Fibroblast of lung (primary cell): ENCODE measurements around the gene C1QTNF8. TPM values are rescaled to one million over a fixed set of nuclear protein-coding genes. Genes with fewer than 3 reads are reported as not detected.

Source experiments
- DNase-seq, 2 donors: peaks; one replicate each; pipeline versions ENCODE4 v3.0.0 to v3.0.0-alpha.2; 2010; ENCODE audit warnings: low read depth in 2 of 2
- H2AFZ ChIP-seq: 2 replicates; pipeline ENCODE4 v1.5.1; 2012; ENCODE audit warnings: low read length, control low read depth, inconsistent platforms
- H3K27ac ChIP-seq: 2 replicates; pipeline ENCODE4 v1.5.1; 2011; ENCODE audit warnings: low read length, control low read depth; ENCODE audit not compliant: insufficient read depth
- H3K27me3 ChIP-seq: 2 replicates; pipeline ENCODE4 v1.5.1; 2011; ENCODE audit warnings: mild to moderate bottlenecking, low read length; ENCODE audit not compliant: control insufficient read depth, insufficient read depth
- H3K36me3 ChIP-seq: 2 replicates; pipeline ENCODE4 v1.5.1; 2011; ENCODE audit warnings: low read length; ENCODE audit not compliant: control insufficient read depth, insufficient read depth
- H3K4me1 ChIP-seq: 2 replicates; pipeline ENCODE4 v1.5.1; 2011; ENCODE audit warnings: low read length; ENCODE audit not compliant: control insufficient read depth, insufficient read depth; ENCODE audit errors: extremely low read depth
- H3K4me2 ChIP-seq: 2 replicates; pipeline ENCODE4 v1.5.1; 2011; ENCODE audit warnings: low read length, control low read depth; ENCODE audit not compliant: insufficient read depth; ENCODE audit errors: extremely low read depth
- H3K4me3 ChIP-seq, 4 experiments: fragments of 200-600 bp in 1 of 4; sonication (generic) in 1 of 4; replicated peaks in 1 of 4; 2 replicates each; pipeline ENCODE4 v1.5.1; 2011 to 2016; ENCODE audit warnings: low read length in 4 of 4, low read depth in 3 of 4, mild to moderate bottlenecking in 3 of 4, control low read depth in 2 of 4, inconsistent platforms in 1 of 4, mixed read lengths in 1 of 4; ENCODE audit not compliant: insufficient read depth in 1 of 4; ENCODE audit errors: control extremely low read depth in 1 of 4
- H3K79me2 ChIP-seq: 2 replicates; pipeline ENCODE4 v1.5.1; 2012; ENCODE audit warnings: mild to moderate bottlenecking, low read length, inconsistent platforms; ENCODE audit not compliant: control insufficient read depth, insufficient read depth
- H3K9ac ChIP-seq: 2 replicates; pipeline ENCODE4 v1.5.1; 2011; ENCODE audit warnings: mild to moderate bottlenecking, low read length, control low read depth; ENCODE audit not compliant: insufficient read depth
- H3K9me3 ChIP-seq: 2 replicates; pipeline ENCODE4 v1.5.1; 2012; ENCODE audit warnings: low read depth, low read length; ENCODE audit not compliant: control insufficient read depth, insufficient read depth
- H4K20me1 ChIP-seq: 2 replicates; pipeline ENCODE4 v1.5.1; 2011; ENCODE audit warnings: low read length; ENCODE audit not compliant: control insufficient read depth, insufficient read depth; ENCODE audit errors: extremely low read depth
- EZH2 ChIP-seq: IDR thresholded peaks from 2 replicates; pipeline ENCODE4 v1.5.1; 2012; ENCODE audit warnings: low read length, control low read depth, mild to moderate bottlenecking; ENCODE audit errors: missing control alignments
- polyA plus RNA-seq, 2 donors: library from polyadenylated mRNA; depleted of rRNA in 1 of 2; stranded (reverse) in 1 of 2; unstranded in 1 of 2; fragments of >200 nt; gene quantifications; 2 replicates each; pipeline ENCODE4 v1.2.1, GENCODE V29; 2011 to 2012; ENCODE audit warnings: missing spikeins in 1 of 2
- total RNA-seq: library from RNA; depleted of rRNA; stranded (reverse); fragments of >200 nt; gene quantifications from 2 replicates; pipeline ENCODE4 v1.2.1, GENCODE V29; 2014
- TF ChIP-seq, protein P1 (sequence below), 2 donors: IDR thresholded peaks in 1 of 2; conservative IDR thresholded peaks in 1 of 2; 1 replicate in 1 of 2; 2 replicates in 1 of 2; pipeline ENCODE4 v1.5.1; 2011 to 2012; ENCODE audit warnings: low read length in 2 of 2, control low read depth in 1 of 2, inconsistent platforms in 1 of 2, low read depth in 1 of 2, mild to moderate bottlenecking in 1 of 2

The C1QTNF8 gene
- total and polyA plus RNA-seq, 2 donors (not counting 1 experiment from before 2014, with no cell fraction given) = not detected

DNA sequence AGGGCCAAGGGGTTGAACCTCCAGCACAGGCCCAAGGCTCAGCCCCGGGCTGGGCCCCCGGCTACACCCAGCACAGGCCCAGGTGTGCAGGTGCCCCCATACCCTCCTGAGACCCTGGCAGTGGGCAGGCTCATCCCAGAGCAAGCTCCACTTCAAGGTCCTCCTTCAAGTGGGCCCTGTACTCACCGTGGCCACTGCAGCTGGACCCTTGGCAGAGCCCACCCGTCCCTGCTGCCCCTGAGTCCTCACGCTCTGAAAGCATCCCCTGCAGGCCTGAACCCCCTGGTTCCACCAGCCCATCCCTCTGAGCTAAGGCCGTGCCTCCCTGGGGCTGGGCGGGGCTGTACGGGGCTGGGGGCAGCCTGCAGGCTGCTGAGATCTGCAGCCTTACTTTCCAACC lies 45.7 kb upstream of the C1QTNF8 start:
- no peaks in the 10 kb centered on the region for H3K79me2 ChIP-seq
- no peak overlapping the region for H3K4me3 ChIP-seq
- no peak overlapping the region for H3K9ac ChIP-seq

DNA sequence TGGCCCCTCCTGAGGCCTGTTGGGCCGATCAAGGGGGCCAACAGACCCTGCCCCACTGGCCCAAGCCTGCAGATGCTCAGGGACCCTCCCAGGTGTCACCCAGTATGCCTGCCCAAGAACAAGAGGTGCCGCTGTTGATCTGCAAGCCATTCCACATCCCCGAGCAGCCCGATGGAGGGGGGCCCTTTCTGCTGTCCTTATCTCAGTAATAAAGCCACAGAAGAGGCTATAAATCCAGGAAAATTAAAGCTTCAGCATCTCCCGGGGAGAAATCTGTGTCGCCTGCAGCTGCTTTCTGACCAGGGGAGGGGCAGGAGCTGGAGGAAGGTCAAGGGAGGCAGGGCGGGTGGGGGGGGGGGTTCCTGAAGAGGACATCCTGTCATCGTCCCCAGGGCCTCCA lies 45.1 kb upstream of the C1QTNF8 start:
- TF ChIP-seq, protein P1, sequence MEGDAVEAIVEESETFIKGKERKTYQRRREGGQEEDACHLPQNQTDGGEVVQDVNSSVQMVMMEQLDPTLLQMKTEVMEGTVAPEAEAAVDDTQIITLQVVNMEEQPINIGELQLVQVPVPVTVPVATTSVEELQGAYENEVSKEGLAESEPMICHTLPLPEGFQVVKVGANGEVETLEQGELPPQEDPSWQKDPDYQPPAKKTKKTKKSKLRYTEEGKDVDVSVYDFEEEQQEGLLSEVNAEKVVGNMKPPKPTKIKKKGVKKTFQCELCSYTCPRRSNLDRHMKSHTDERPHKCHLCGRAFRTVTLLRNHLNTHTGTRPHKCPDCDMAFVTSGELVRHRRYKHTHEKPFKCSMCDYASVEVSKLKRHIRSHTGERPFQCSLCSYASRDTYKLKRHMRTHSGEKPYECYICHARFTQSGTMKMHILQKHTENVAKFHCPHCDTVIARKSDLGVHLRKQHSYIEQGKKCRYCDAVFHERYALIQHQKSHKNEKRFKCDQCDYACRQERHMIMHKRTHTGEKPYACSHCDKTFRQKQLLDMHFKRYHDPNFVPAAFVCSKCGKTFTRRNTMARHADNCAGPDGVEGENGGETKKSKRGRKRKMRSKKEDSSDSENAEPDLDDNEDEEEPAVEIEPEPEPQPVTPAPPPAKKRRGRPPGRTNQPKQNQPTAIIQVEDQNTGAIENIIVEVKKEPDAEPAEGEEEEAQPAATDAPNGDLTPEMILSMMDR (conservative IDR thresholded peaks at IDR 0.05 in 1 of 2, IDR thresholded peaks at IDR 0.05 in 1 of 2; ENCODE audit: low read depth in 1 of 2, low read length in 2 of 2) = no peak
- TF ChIP-seq EZH2 = no peak
- H3K9me3 ChIP-seq = no peaks in the 10 kb centered on the region
- no peaks in the 10 kb centered on the region for H4K20me1 ChIP-seq
- H3K9ac ChIP-seq = no peak overlapping the region
- no peak overlapping the region for H3K4me2 ChIP-seq
- H3K36me3 ChIP-seq = no peaks in the 10 kb centered on the region
- H3K27ac ChIP-seq = no peak overlapping the region
- no peak overlapping the region for H2AFZ ChIP-seq
- H3K4me3 ChIP-seq = no peak overlapping the region
- DNase-seq = no peak
- H3K4me1 ChIP-seq = no peaks in the 10 kb centered on the region
- H3K27me3 ChIP-seq = no peaks in the 10 kb centered on the region
- no peaks in the 10 kb centered on the region for H3K79me2 ChIP-seq

More for the DNA sequence above, 45.7 kb upstream of the C1QTNF8 start:
- H3K27ac ChIP-seq = no peak overlapping the region
- no peaks in the 10 kb centered on the region for H3K27me3 ChIP-seq
- no peak for TF ChIP-seq EZH2
- TF ChIP-seq, protein P1 (conservative IDR thresholded peaks at IDR 0.05 in 1 of 2, IDR thresholded peaks at IDR 0.05 in 1 of 2; ENCODE audit: low read depth in 1 of 2, low read length in 2 of 2) = no peak
- no peaks in the 10 kb centered on the region for H4K20me1 ChIP-seq
- H3K36me3 ChIP-seq = no peaks in the 10 kb centered on the region
- DNase-seq = no peak
- no peak overlapping the region for H3K4me2 ChIP-seq
- H3K9me3 ChIP-seq = no peaks in the 10 kb centered on the region
- H3K4me1 ChIP-seq = no peaks in the 10 kb centered on the region
- H2AFZ ChIP-seq = no peak overlapping the region

DNA sequence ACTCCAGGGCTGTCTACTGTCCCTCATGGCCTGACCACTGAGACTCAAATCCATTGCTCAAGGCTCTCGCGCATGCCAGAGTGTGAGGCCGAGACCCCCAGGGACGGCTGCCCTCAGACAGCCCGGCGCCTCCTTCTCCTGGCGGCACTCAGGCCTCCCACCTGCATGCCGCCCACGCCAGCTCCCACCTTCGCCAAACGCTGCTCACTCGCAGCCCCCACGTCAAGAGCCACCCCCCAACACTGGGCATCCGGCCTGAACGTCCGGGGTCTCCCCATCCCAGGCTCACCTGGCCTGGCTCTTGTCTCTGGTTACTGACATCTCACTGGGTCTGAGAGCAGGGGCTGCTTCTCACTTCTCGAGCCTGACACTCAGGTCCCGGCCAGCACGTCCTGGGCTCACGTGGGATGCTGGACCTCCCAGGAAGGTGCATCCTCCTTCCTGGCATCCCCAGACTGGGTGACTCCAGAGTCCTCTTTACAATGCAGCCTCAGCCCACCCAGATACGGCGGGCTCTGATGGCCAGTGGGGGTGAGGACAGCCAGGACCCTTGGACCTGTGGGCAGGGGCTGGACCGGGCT lies 44.6 kb upstream of the C1QTNF8 start:
- no peaks in the 10 kb centered on the region for H3K4me1 ChIP-seq
- no peak overlapping the region for H2AFZ ChIP-seq
- H3K36me3 ChIP-seq = no peaks in the 10 kb centered on the region
- H4K20me1 ChIP-seq = no peaks in the 10 kb centered on the region
- no peak overlapping the region for H3K27ac ChIP-seq
- no peak overlapping the region for H3K4me3 ChIP-seq
- H3K27me3 ChIP-seq = no peaks in the 10 kb centered on the region
- H3K9me3 ChIP-seq = no peaks in the 10 kb centered on the region
- H3K4me2 ChIP-seq = no peak overlapping the region
- no peak for DNase-seq
- no peak overlapping the region for H3K9ac ChIP-seq
- TF ChIP-seq, protein P1 (conservative IDR thresholded peaks at IDR 0.05 in 1 of 2, IDR thresholded peaks at IDR 0.05 in 1 of 2; ENCODE audit: low read depth in 1 of 2, low read length in 2 of 2) = no peak
- no peak for TF ChIP-seq EZH2
- H3K79me2 ChIP-seq = no peaks in the 10 kb centered on the region
